ENCODE results near the gene NENF.

DNA sequence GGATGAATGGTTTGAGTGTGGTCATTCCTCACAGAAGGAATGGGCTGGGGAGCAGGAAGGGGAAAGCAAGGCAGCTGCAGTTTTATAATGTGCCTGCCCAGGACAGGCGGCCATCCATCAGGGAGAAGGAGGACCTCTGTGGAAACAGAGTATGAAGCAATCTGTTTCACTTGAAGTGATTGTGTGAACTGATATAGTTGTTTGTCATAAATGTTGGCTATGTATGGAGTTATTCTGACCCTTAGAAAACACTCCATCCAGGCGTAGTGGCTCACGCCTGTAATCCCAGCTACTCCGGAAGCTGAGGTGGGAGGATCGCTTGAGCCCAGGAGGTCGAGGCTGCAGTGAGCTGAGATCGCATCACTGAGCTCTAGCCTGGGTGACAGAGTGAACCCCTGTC is 46.5 kb downstream of the NENF start:
- TF ChIP-seq, protein P1, sequence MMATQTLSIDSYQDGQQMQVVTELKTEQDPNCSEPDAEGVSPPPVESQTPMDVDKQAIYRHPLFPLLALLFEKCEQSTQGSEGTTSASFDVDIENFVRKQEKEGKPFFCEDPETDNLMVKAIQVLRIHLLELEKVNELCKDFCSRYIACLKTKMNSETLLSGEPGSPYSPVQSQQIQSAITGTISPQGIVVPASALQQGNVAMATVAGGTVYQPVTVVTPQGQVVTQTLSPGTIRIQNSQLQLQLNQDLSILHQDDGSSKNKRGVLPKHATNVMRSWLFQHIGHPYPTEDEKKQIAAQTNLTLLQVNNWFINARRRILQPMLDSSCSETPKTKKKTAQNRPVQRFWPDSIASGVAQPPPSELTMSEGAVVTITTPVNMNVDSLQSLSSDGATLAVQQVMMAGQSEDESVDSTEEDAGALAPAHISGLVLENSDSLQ (IDR thresholded peaks at IDR 0.05) = no peak
- TF ChIP-seq TARDBP (IDR thresholded peaks at IDR 0.05) (no peak), SP1 (IDR thresholded peaks at IDR 0.05) (no peak), HDGF (IDR thresholded peaks at IDR 0.05; ENCODE audit: borderline replicate concordance) (no peak), ARNT (IDR thresholded peaks at IDR 0.05) (no peak), FOXK2 (IDR thresholded peaks at IDR 0.05) (no peak), L3MBTL2 (conservative IDR thresholded peaks at IDR 0.05) (no peak), FOXM1 (IDR thresholded peaks at IDR 0.05; ENCODE audit: borderline replicate concordance) (no peak), ELF4 (IDR thresholded peaks at IDR 0.05) (no peak), FOXA1 (IDR thresholded peaks at IDR 0.05) (no peak), BHLHE40 (IDR thresholded peaks at IDR 0.05; ENCODE audit: borderline replicate concordance) (no peak), NFRKB (IDR thresholded peaks at IDR 0.05) (no peak), LEF1 (IDR thresholded peaks at IDR 0.05; ENCODE audit: borderline replicate concordance) (no peak), SUZ12 (IDR thresholded peaks at IDR 0.05) (no peak)

All from HEK293T (cell line).